Mesendoderm (in vitro differentiated cells): ENCODE data around the gene ADH1B. TPM values are rescaled to one million over a fixed set of nuclear protein-coding genes. Genes with fewer than 3 reads are reported as not detected.
"Not testable (repeated sequence)": the region's sequence is repeated elsewhere in the genome, so short reads cannot be mapped to it uniquely, and the experiment has no call there.

ENCODE experiments used
- DNase-seq: peaks from one replicate; pipeline ENCODE4 v3.0.0; 2013
- H2AK5ac ChIP-seq: 2 replicates; pipeline ENCODE4 v1.6.1; 2013; ENCODE audit warnings: low read length, inconsistent platforms
- H2BK120ac ChIP-seq: 2 replicates; pipeline ENCODE4 v1.6.1; 2013; ENCODE audit warnings: low read depth, mild to moderate bottlenecking, low read length, moderate library complexity, mixed read lengths
- H2BK15ac ChIP-seq: replicated peaks from 2 replicates; pipeline ENCODE4 v1.6.1; 2013; ENCODE audit warnings: low read depth, mild to moderate bottlenecking, moderate library complexity
- H2BK5ac ChIP-seq: 2 replicates; pipeline ENCODE4 v1.6.1; 2013; ENCODE audit warnings: low read length, inconsistent platforms
- H3K18ac ChIP-seq: 2 replicates; pipeline ENCODE4 v1.6.1; 2013; ENCODE audit warnings: mild to moderate bottlenecking, low read length, mixed read lengths
- H3K23ac ChIP-seq: one replicate; pipeline ENCODE4 v1.6.1; 2013; ENCODE audit warnings: low read length
- H3K27ac ChIP-seq: 2 replicates; pipeline ENCODE4 v1.5.1; 2013; ENCODE audit warnings: low read depth, mild to moderate bottlenecking, inconsistent platforms, low read length, moderate library complexity
- H3K27me3 ChIP-seq: 2 replicates; pipeline ENCODE4 v1.6.1; 2013; ENCODE audit warnings: low read length, control low read depth, mild to moderate bottlenecking, inconsistent platforms; ENCODE audit not compliant: insufficient read depth, poor library complexity
- H3K36me3 ChIP-seq: 2 replicates; pipeline ENCODE4 v1.6.1; 2013; ENCODE audit warnings: low read length, inconsistent platforms; ENCODE audit not compliant: control insufficient read depth, insufficient read depth
- H3K4ac ChIP-seq: one replicate; pipeline ENCODE4 v1.6.1; 2013; ENCODE audit warnings: low read depth, mild to moderate bottlenecking, low read length, moderate library complexity
- H3K4me1 ChIP-seq: 2 replicates; pipeline ENCODE4 v1.6.1; 2013; ENCODE audit warnings: low read depth, low read length, inconsistent platforms; ENCODE audit not compliant: control insufficient read depth
- H3K4me2 ChIP-seq: 2 replicates; pipeline ENCODE4 v1.6.1; 2013; ENCODE audit warnings: low read length
- H3K4me3 ChIP-seq: 2 replicates; pipeline ENCODE4 v1.5.1; 2013; ENCODE audit warnings: mild to moderate bottlenecking, low read length
- H3K56ac ChIP-seq: one replicate; pipeline ENCODE4 v1.6.1; 2013; ENCODE audit warnings: low read length
- H3K79me1 ChIP-seq: 2 replicates; pipeline ENCODE4 v1.6.1; 2013; ENCODE audit warnings: low read length, inconsistent platforms
- H3K79me2 ChIP-seq: 2 replicates; pipeline ENCODE4 v1.6.1; 2013; ENCODE audit warnings: mild to moderate bottlenecking, low read length; ENCODE audit not compliant: control insufficient read depth, insufficient read depth
- H3K9ac ChIP-seq: 2 replicates; pipeline ENCODE4 v1.6.1; 2013; ENCODE audit warnings: low read length, inconsistent platforms
- H4K5ac ChIP-seq: one replicate; pipeline ENCODE4 v1.6.1; 2013; ENCODE audit warnings: low read length
- H4K8ac ChIP-seq: one replicate; pipeline ENCODE4 v1.6.1; 2013; ENCODE audit warnings: low read depth, mild to moderate bottlenecking, control low read depth, low read length, moderate library complexity
- WGBS: extraction: QIAGEN DNeasy Blood & Tissue Kit; methylation state at CpG from one replicate; pipeline ENCODE4 v1.1.7; 2013; ENCODE audit warnings: low lambda C conversion rate, missing lambda C conversion rate; ENCODE audit not compliant: insufficient coverage; ENCODE audit errors: extremely low coverage; 5-methylcytosine and 5-hydroxymethylcytosine counted together
- polyA plus RNA-seq, 2 experiments: library from polyadenylated mRNA; stranded (reverse); fragments of 200-250 nt; gene quantifications; one replicate each; pipeline ENCODE4 v1.2.3, GENCODE V29; 2013

Gene ADH1B
- not detected for polyA plus RNA-seq (2013, experiment 1 of 2)
- not detected for polyA plus RNA-seq (2013, experiment 2 of 2)

DNA sequence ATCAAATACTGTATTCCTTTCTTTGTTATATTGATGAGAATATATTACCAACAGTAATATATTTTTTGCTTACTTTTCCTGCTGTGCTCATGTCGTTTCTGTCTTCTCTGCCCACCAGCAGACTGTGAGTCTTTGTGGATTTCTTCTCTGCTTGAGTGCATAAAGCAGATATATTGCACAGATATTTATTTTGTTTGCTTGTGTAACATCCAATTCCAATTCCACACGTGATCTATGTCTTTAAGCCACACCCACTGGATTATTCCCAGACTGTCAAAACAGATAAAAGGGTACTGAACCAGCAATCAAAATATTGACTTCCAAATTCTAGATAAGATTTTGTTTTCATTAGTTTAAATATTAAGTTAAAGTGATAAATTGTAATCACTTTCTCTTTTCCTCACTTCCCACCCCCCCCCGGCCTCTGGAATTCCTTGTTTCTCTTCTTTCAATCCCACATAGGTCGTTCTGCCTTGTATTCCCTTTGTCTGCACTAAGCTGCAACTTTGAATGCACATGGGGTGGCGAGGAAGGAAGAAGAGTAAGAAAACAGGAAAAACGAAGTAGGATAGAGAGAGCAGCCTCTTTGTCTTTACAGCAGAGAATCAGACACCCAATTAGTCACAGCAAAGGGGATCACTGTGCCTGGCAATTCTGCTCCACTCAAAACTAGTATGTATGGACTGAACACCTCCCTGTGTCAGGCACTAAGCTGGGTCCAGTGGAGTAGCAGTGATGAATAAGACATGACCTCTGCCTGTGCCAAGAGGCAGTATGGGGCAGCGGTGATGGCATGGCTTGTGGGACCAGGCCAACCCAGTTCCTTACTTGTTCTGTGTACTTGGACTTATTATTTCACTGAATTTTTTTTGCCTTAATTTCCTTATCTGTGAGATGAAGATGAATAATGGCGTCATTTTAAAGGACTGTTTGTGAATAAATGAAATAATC is at the start of gene ADH1B:
ADH1B (minus strand) TSS at position 161 of the 951 bp plus-strand sequence; CDS start at position 91, 70 bp downstream.
- no peak for DNase-seq

DNA sequence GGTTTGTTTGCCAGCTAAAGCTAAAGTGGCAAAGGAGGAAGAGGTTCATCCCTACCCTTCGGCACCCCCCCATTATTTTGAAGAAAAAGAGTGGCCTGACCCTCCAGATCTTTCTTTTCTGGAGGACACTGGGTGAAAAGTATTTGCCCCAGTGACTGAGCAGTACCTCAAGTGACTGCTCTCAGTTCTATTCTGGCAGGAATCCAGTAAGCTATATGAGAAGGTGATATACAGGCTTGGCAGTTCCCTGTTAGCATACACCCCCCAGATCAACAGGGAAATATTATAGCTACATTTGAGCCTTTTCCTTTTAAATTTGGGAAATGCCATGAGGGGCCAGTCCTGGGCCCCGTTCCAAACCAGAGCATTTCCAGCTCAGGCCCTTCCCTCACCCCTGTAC is 46.6 kb upstream of the ADH1B start:
- not testable (repeated sequence) for DNase-seq, H2BK15ac ChIP-seq, H3K27ac ChIP-seq, H2AK5ac ChIP-seq, H3K4me1 ChIP-seq, H3K79me2 ChIP-seq, H3K79me1 ChIP-seq, H2BK120ac ChIP-seq, H3K23ac ChIP-seq, H3K18ac ChIP-seq, H3K4me2 ChIP-seq, H3K56ac ChIP-seq, H2BK5ac ChIP-seq, H4K5ac ChIP-seq, H3K36me3 ChIP-seq, H3K4me3 ChIP-seq, H3K27me3 ChIP-seq, H4K8ac ChIP-seq, H3K4ac ChIP-seq, H3K9ac ChIP-seq
- no CpG with 5 or more reads among the region's 2 CpGs for WGBS

More for the DNA sequence above, at the start of gene ADH1B:
- no peak within 1 kb of the TSS for H2BK5ac ChIP-seq
- H3K4me2 ChIP-seq, result no peak within 1 kb of the TSS
- no peak within 1 kb of the TSS for H3K4me3 ChIP-seq
- H4K8ac ChIP-seq, result no peak within 1 kb of the TSS
- H3K4ac ChIP-seq, result no peak within 1 kb of the TSS
- H2BK120ac ChIP-seq, result no peak within 1 kb of the TSS
- H3K27me3 ChIP-seq, result no peaks in the 10 kb centered on the region
- no peaks in the 10 kb centered on the region for H3K36me3 ChIP-seq
- no peak within 1 kb of the TSS for H3K27ac ChIP-seq
- no peak within 1 kb of the TSS for H3K18ac ChIP-seq
- H3K4me1 ChIP-seq, result no peaks in the 10 kb centered on the region
- WGBS, result no CpG with 5 or more reads among the region's 8 CpGs
- no peak within 1 kb of the TSS for H2BK15ac ChIP-seq
- no peaks in the 10 kb centered on the region for H3K79me1 ChIP-seq
- no peak within 1 kb of the TSS for H3K23ac ChIP-seq
- no peak within 1 kb of the TSS for H3K9ac ChIP-seq
- H4K5ac ChIP-seq, result no peak within 1 kb of the TSS
- no peaks in the 10 kb centered on the region for H3K79me2 ChIP-seq
- H3K56ac ChIP-seq, result no peak within 1 kb of the TSS
- no peak within 1 kb of the TSS for H2AK5ac ChIP-seq

DNA sequence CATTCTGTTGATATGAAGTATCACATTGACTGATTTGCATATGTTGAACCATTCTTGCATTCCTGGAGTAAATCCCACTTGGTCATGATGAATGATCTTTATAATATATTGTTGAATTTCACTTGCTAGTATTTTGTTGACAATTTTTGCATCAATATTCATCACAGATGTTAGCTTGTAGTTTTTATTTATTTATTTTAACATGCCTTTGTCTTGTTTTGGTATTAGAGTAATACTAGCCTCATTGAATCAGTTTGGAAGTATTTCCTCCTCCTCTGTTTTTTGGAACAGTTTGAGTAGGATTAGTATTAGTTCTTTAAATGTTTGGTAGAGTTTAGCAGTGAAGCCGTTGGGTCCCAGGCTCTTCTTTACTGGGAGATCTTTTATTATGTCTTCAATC is 45.3 kb upstream of the ADH1B start:
- Histone ChIP-seq H3K27ac (no peak overlapping the region), H3K9ac (no peak overlapping the region), H2BK15ac (no peak overlapping the region), H2BK120ac (no peak overlapping the region), H3K23ac (no peak overlapping the region), H3K27me3 (no peaks in the 10 kb centered on the region), H2BK5ac (no peak overlapping the region), H3K4me2 (no peak overlapping the region), H3K4me1 (no peaks in the 10 kb centered on the region), H2AK5ac (no peak overlapping the region), H3K18ac (no peak overlapping the region), H3K56ac (no peak overlapping the region), H3K4ac (no peak overlapping the region), H3K4me3 (no peak overlapping the region), H3K79me1 (no peaks in the 10 kb centered on the region), H4K8ac (no peak overlapping the region), H4K5ac (no peak overlapping the region), H3K36me3 (no peaks in the 10 kb centered on the region), H3K79me2 (no peaks in the 10 kb centered on the region)
- no CpG with 5 or more reads among the region's 1 CpG for WGBS
- no peak for DNase-seq

DNA sequence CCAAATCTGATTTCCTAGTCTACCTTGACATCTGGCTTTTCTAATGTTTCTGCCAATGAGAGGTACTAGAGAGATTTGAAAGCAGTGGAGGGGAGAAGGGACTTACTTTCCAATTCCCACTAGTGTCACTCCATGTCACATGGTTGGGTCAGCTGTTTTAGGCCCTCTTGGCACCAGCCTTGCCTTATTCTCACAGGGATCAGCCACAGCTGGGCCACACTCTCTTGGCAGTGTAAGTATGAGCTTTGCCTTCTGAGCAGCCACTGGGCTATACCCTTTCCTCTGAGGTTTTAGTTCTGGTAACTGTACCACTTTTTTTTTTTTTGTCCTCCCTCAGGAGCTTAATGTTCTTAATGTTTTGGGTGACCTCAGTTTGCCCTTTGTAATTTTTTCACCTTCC is 41.6 kb upstream of the ADH1B start:
- Histone ChIP-seq H3K79me1 (no peaks in the 10 kb centered on the region), H3K36me3 (no peaks in the 10 kb centered on the region), H3K4me1 (no peaks in the 10 kb centered on the region), H3K27me3 (no peaks in the 10 kb centered on the region), H3K56ac (no peak overlapping the region), H2BK5ac (no peak overlapping the region), H3K23ac (no peak overlapping the region), H3K79me2 (no peaks in the 10 kb centered on the region), H3K9ac (no peak overlapping the region), H3K4ac (no peak overlapping the region), H2BK15ac (no peak overlapping the region), H4K8ac (no peak overlapping the region), H2BK120ac (no peak overlapping the region), H3K18ac (no peak overlapping the region), H2AK5ac (no peak overlapping the region), H3K27ac (no peak overlapping the region), H3K4me3 (no peak overlapping the region), H4K5ac (no peak overlapping the region), H3K4me2 (no peak overlapping the region)
- DNase-seq, result no peak

DNA sequence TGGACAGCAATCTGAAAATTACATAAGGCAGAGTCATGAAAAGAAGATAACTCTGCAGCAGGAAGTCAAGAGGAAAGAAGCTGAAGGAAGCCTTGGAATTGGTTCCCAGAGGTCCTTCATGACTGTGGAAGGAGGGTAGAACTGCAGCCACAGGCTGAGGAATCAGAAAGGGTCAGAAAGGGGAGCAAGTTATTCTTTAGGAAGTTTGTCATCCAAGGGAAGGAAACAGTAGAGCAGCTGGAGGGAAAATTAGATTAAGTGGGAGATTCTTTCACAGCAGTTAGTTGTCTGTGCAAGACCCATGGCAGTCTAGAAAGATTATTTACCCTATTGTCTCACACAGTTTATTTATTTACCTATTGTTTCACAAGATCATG is 40.7 kb upstream of the ADH1B start:
- Histone ChIP-seq H3K79me1 (no peaks in the 10 kb centered on the region), H2AK5ac (no peak overlapping the region), H3K4me3 (no peak overlapping the region), H3K18ac (no peak overlapping the region), H3K9ac (no peak overlapping the region), H3K23ac (no peak overlapping the region), H3K79me2 (no peaks in the 10 kb centered on the region), H3K27ac (no peak overlapping the region), H2BK5ac (no peak overlapping the region), H3K27me3 (no peaks in the 10 kb centered on the region), H4K8ac (no peak overlapping the region), H2BK120ac (no peak overlapping the region), H3K4ac (no peak overlapping the region), H4K5ac (no peak overlapping the region), H3K36me3 (no peaks in the 10 kb centered on the region), H3K4me2 (no peak overlapping the region), H3K4me1 (no peaks in the 10 kb centered on the region), H2BK15ac (no peak overlapping the region), H3K56ac (no peak overlapping the region)
- DNase-seq, result no peak
